ENCODE data around the gene PITPNM2. TPM values are rescaled to one million over a fixed set of nuclear protein-coding genes. Genes with fewer than 3 reads are reported as not detected.
A peak's percentile ranks its signal among the peaks of the same experiment; 100 is the strongest.

PITPNM2 gene
- total and polyA plus RNA-seq, 2 of the 8 experiments (the other 6 are each of a cell fraction or from before 2014, with no cell fraction given): 0.59 to 3.4 TPM

DNA sequence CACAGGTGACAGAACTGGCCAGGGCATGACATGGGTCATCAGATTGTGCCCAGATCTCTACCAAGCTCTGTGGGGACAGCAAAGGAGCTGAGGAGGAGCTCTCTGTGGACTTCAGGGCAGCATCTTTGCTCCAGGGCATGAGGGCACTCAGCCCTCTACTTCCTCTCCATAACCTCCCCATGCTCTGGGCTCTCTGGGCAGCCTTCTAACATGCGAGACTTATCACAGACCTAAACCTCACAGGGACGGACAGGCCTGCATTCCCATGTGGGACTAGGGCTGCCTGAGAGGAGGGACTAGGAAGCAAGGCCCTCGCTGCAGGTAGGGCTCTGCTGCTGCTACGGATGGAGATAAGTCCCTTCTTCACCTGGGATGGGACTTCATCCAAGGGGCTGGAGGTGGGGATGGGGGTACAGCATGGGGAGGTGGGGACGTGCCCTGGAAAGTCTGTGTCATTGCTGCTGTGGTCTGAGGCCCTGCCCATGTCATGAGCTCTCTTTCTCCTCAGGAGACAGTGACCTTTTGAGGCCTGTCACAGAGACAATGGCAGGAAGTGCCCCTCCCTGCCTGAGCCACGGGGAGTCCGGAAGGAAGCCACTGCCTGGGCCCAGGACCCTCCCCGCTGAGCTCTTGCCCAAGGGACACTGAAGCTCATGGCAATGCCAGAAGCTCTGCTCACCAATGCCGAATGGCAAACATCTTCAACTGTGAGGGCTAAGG lies 44.1 kb downstream of the PITPNM2 start:
- H3K56ac ChIP-seq (replicated peaks; ENCODE audit: insufficient read length, low read depth, low read length): no peak overlapping the region
- peak overlapping the region; percentile 71 for H4K91ac ChIP-seq (replicated peaks; ENCODE audit: insufficient read length, low read length)
- H3K79me2 ChIP-seq (ENCODE audit: control insufficient read depth in 1 of 2, insufficient read depth in 2 of 2, low read length in 2 of 2): no peaks in the 10 kb centered on the region
- H2AK5ac ChIP-seq (ENCODE audit: low read depth, low read length): no peak overlapping the region
- no peaks in the 10 kb centered on the region for H3K36me3 ChIP-seq (ENCODE audit: control insufficient read depth in 2 of 4, insufficient read depth in 4 of 4, low read length in 3 of 4)
- no peaks in the 10 kb centered on the region for H4K20me1 ChIP-seq (replicated peaks in 1 of 2; ENCODE audit: control insufficient read depth in 1 of 2, insufficient read depth in 2 of 2, low read length in 2 of 2)
- TF ChIP-seq BACH1 (IDR thresholded peaks at IDR 0.05; ENCODE audit: low read length) (no peak), TAF7 (optimal IDR thresholded peaks at IDR 0.05; ENCODE audit: borderline replicate concordance, low read depth, low read length) (no peak)
- peak overlapping the region; percentile 16 for H3K4ac ChIP-seq (replicated peaks; ENCODE audit: insufficient read length, low read depth, low read length)
- peak overlapping the region; percentile 94; the same call in 1 of the 2 replicates for H2BK12ac ChIP-seq (ENCODE audit: low read depth, low read length)
- no peak overlapping the region for H3K27ac ChIP-seq (ENCODE audit: low read depth, low read length)
- no peak overlapping the region for H3K23ac ChIP-seq (ENCODE audit: insufficient read length)
- no peak overlapping the region for H2AFZ ChIP-seq (ENCODE audit: low read length)
- H2BK15ac ChIP-seq (ENCODE audit: low read length): peak overlapping the region; percentile 55; the same call in 1 of the 2 replicates
- WGBS, 2 experiments (ENCODE audit: extremely low coverage in 1 of 2, insufficient coverage in 1 of 2, insufficient read length in 1 of 2, insufficient replicate concordance in 2 of 2, low coverage in 1 of 2, low lambda C conversion rate in 2 of 2, missing lambda C conversion rate in 1 of 2): 78% methylated on average over 9 of the region's 9 CpGs; no CpG with 5 or more reads in 1 of the 2 experiments
- no peak overlapping the region for H3K9ac ChIP-seq (replicated peaks in 1 of 4; ENCODE audit: extremely low read depth in 1 of 4, low read depth in 3 of 4, low read length in 3 of 4)
- no peaks in the 10 kb centered on the region for H3K23me2 ChIP-seq (ENCODE audit: low read depth, low read length)
- H3K79me1 ChIP-seq (ENCODE audit: low read depth, low read length): no peaks in the 10 kb centered on the region
- FAIRE-seq (no peak), DNase-seq (ENCODE audit: low read depth in 1 of 2, low spot score in 2 of 2) (no peak)
- H3K14ac ChIP-seq (ENCODE audit: insufficient read length): no peak overlapping the region
- CTCF ChIA-PET (ENCODE audit: partially characterized antibody): interaction anchor here (0.6 to 1.7 kb wide), 4 partner anchors 45 to 131 kb away, joined by 3 to 5 read pairs (median 3); no protein-coding TSS in a partner anchor
- peak overlapping the region; percentile 38 for H2BK120ac ChIP-seq (replicated peaks; ENCODE audit: low read depth, low read length)
- POLR2A ChIA-PET (ENCODE audit: partially characterized antibody): interaction anchor here (0.6 to 1.2 kb wide), 2 partner anchors 11 to 279 kb away, joined by 3 to 5 read pairs; no protein-coding TSS in a partner anchor
- no peaks in the 10 kb centered on the region; a peak in 1 of 7 replicates for H3K27me3 ChIP-seq (replicated peaks in 1 of 4; ENCODE audit: control insufficient read depth in 3 of 4, extremely low read depth in 1 of 4, insufficient read depth in 3 of 4, low read length in 3 of 4)
- no peak overlapping the region for H3K4me3 ChIP-seq (ENCODE audit: extremely low read depth in 1 of 4, insufficient read depth in 2 of 4, low read depth in 3 of 4, low read length in 4 of 4)
- H4K5ac ChIP-seq (ENCODE audit: insufficient read length, low read depth, low read length): no peak overlapping the region
- H2BK5ac ChIP-seq (ENCODE audit: low read depth, low read length): peak overlapping the region; percentile 88; the same call in 1 of the 2 replicates
- no peak overlapping the region; the same call in 1 of the 2 replicates for H4K8ac ChIP-seq (ENCODE audit: extremely low read depth, insufficient read depth, low read length)
- no peak overlapping the region for H3K4me2 ChIP-seq (ENCODE audit: insufficient read depth in 1 of 2, low read depth in 2 of 2, low read length in 2 of 2)
- H2BK20ac ChIP-seq (ENCODE audit: low read length): peak overlapping the region; percentile 83
- peaks cover 9 to 23% (median 17%) of the 10 kb centered on the region in 4 experiments for H3K4me1 ChIP-seq (replicated peaks in 1 of 4; ENCODE audit: control insufficient read depth in 3 of 4, insufficient read depth in 4 of 4, low read length in 3 of 4)
- no peaks in the 10 kb centered on the region for H3K9me3 ChIP-seq (ENCODE audit: insufficient read depth in 2 of 2, low read depth in 1 of 2, low read length in 1 of 2)
- H3K18ac ChIP-seq (ENCODE audit: extremely low read depth, low read length): peak overlapping the region; percentile 81; the same call in 1 of the 2 replicates

All from H1 (cell line).